IMR-90 (cell line): ENCODE measurements around the gene GPR27. TPM values are rescaled to one million over a fixed set of nuclear protein-coding genes. Genes with fewer than 3 reads are reported as not detected.

Source experiments
- ATAC-seq: fragments of 200-7000 bp; cut with Tn5 transposase; 2 replicates; pipeline ENCODE4 v1.9.1; 2020; ENCODE audit warnings: low read depth, mild to moderate bottlenecking, moderate library complexity
- BruUV-seq: library from RNA; stranded (reverse); fragments of 400-500 nt; replicated peaks from 2 replicates; lab custom pipeline; 2021; lab: Mats Ljungman, UMichigan
- CTCF ChIA-PET: fragments of 300-600 bp; formaldehyde crosslinking; extraction: SDS; loops from one replicate; lab custom pipeline; 2021; ENCODE audit warnings: antibody characterized with exemption; lab: Yijun Ruan, JAX
- POLR2A ChIA-PET: fragments of 300-600 bp; sonication (Branson Sonifier 250); formaldehyde crosslinking; loops from one replicate; lab custom pipeline; 2022; ENCODE audit warnings: antibody characterized with exemption; ENCODE audit not compliant: unreplicated experiment; lab: Charles Lee
- DNase-seq: peaks from one replicate; pipeline ENCODE4 v3.0.0; 2013
- H2AFZ ChIP-seq: replicated peaks from 2 replicates; pipeline ENCODE3; 2013; ENCODE audit warnings: low read length, mild to moderate bottlenecking; ENCODE audit not compliant: poor library complexity
- H2AK5ac ChIP-seq: 2 replicates; pipeline ENCODE4 v1.6.1; 2013; ENCODE audit warnings: low read depth, low read length, inconsistent platforms
- H2AK9ac ChIP-seq: replicated peaks from 2 replicates; pipeline ENCODE3; 2013; ENCODE audit warnings: mild to moderate bottlenecking, low read depth, low read length, moderate library complexity; ENCODE audit not compliant: poor library complexity
- H2BK120ac ChIP-seq: 2 replicates; pipeline ENCODE4 v1.6.1; 2013; ENCODE audit warnings: low read depth, low read length, inconsistent platforms
- H2BK15ac ChIP-seq: 3 replicates; pipeline ENCODE4 v1.6.1; 2013; ENCODE audit warnings: low read depth, low read length, inconsistent platforms
- H2BK20ac ChIP-seq: 2 replicates; pipeline ENCODE4 v1.6.1; 2013; ENCODE audit warnings: low read depth, mild to moderate bottlenecking, inconsistent platforms, low read length, moderate library complexity
- H2BK5ac ChIP-seq: 2 replicates; pipeline ENCODE4 v1.6.1; 2013; ENCODE audit warnings: mild to moderate bottlenecking, low read depth, low read length, inconsistent platforms; ENCODE audit not compliant: poor library complexity, severe bottlenecking
- H3K14ac ChIP-seq: replicated peaks from 2 replicates; pipeline ENCODE4 v1.6.1; 2013; ENCODE audit warnings: low read depth, low read length, inconsistent platforms
- H3K18ac ChIP-seq: 2 replicates; pipeline ENCODE4 v1.6.1; 2013; ENCODE audit warnings: low read depth, low read length, control low read depth
- H3K23ac ChIP-seq: 2 replicates; pipeline ENCODE4 v1.6.1; 2013; ENCODE audit warnings: low read depth, low read length, inconsistent platforms
- H3K27ac ChIP-seq: 2 replicates; pipeline ENCODE4 v1.5.1; 2013; ENCODE audit warnings: mild to moderate bottlenecking, control low read depth, low read length; ENCODE audit not compliant: insufficient read depth
- H3K27me3 ChIP-seq: 2 replicates; pipeline ENCODE4 v1.6.1; 2013; ENCODE audit warnings: low read length; ENCODE audit not compliant: control insufficient read depth, insufficient read depth
- H3K36me3 ChIP-seq: 2 replicates; pipeline ENCODE4 v1.6.1; 2013; ENCODE audit warnings: low read length, mixed read lengths; ENCODE audit not compliant: control insufficient read depth, insufficient read depth
- H3K4ac ChIP-seq: 2 replicates; pipeline ENCODE4 v1.6.1; 2013; ENCODE audit warnings: low read depth, low read length, inconsistent platforms
- H3K4me1 ChIP-seq: 2 replicates; pipeline ENCODE4 v1.6.1; 2013; ENCODE audit warnings: low read length, mixed read lengths; ENCODE audit not compliant: control insufficient read depth, insufficient read depth
- H3K4me2 ChIP-seq: 2 replicates; pipeline ENCODE4 v1.6.1; 2013; ENCODE audit warnings: low read depth, mild to moderate bottlenecking, control low read depth, low read length, moderate library complexity
- H3K4me3 ChIP-seq: 2 replicates; pipeline ENCODE4 v1.5.1; 2013; ENCODE audit warnings: low read depth, mild to moderate bottlenecking, control low read depth, low read length, moderate library complexity; ENCODE audit not compliant: insufficient read depth
- H3K56ac ChIP-seq: 2 replicates; pipeline ENCODE4 v1.6.1; 2013; ENCODE audit warnings: low read length, inconsistent platforms; ENCODE audit not compliant: insufficient read depth; ENCODE audit errors: extremely low read depth
- H3K79me1 ChIP-seq, 2 experiments: 2 replicates each; pipeline ENCODE4 v1.6.1; 2013; ENCODE audit warnings: low read length in 2 of 2, inconsistent platforms in 1 of 2, low read depth in 1 of 2
- H3K9ac ChIP-seq: 2 replicates; pipeline ENCODE4 v1.6.1; 2013; ENCODE audit warnings: low read depth, low read length, control low read depth
- H3K9me1 ChIP-seq: 2 replicates; pipeline ENCODE4 v1.6.1; 2013; ENCODE audit warnings: low read length, inconsistent platforms; ENCODE audit not compliant: insufficient read depth
- H3K9me3 ChIP-seq: 2 replicates; pipeline ENCODE4 v1.6.1; 2013; ENCODE audit warnings: low read length; ENCODE audit not compliant: control insufficient read depth, insufficient read depth
- H4K20me1 ChIP-seq: 2 replicates; pipeline ENCODE4 v1.6.1; 2013; ENCODE audit warnings: low read length, inconsistent platforms; ENCODE audit not compliant: insufficient read depth
- H4K5ac ChIP-seq: 2 replicates; pipeline ENCODE4 v1.6.1; 2013; ENCODE audit warnings: mild to moderate bottlenecking, low read depth, low read length, control low read depth
- H4K8ac ChIP-seq, 2 experiments: 2 replicates each; pipeline ENCODE4 v1.6.1; 2013; ENCODE audit warnings: low read depth in 2 of 2, low read length in 2 of 2, control low read depth in 1 of 2, inconsistent platforms in 1 of 2
- H4K91ac ChIP-seq: 2 replicates; pipeline ENCODE4 v1.6.1; 2013; ENCODE audit warnings: low read depth, low read length, inconsistent platforms; ENCODE audit not compliant: insufficient read depth
- CEBPB ChIP-seq: IDR thresholded peaks from 2 replicates; pipeline ENCODE4 v1.6.1; 2012; ENCODE audit warnings: low read depth, low read length, improper control_type of control experiment
- CTCF ChIP-seq: conservative IDR thresholded peaks from 2 replicates; pipeline ENCODE4 v1.5.1; 2012; ENCODE audit warnings: mild to moderate bottlenecking, low read depth, low read length, improper control_type of control experiment
- ELK1 ChIP-seq: fragments of 150-350 bp; IDR thresholded peaks from 2 replicates; pipeline ENCODE4 v1.6.1; 2016; ENCODE audit warnings: low read depth, mild to moderate bottlenecking, low read length, moderate library complexity, borderline replicate concordance
- MAFK ChIP-seq: IDR thresholded peaks from 2 replicates; pipeline ENCODE4 v1.6.1; 2012; ENCODE audit warnings: low read depth, low read length, improper control_type of control experiment
- MAZ ChIP-seq: IDR thresholded peaks from 2 replicates; pipeline ENCODE4 v1.6.1; 2012; ENCODE audit warnings: low read depth, mild to moderate bottlenecking, low read length, improper control_type of control experiment, moderate library complexity, borderline replicate concordance
- MXI1 ChIP-seq: IDR thresholded peaks from 2 replicates; pipeline ENCODE4 v1.6.1; 2012; ENCODE audit warnings: low read depth, mild to moderate bottlenecking, low read length, moderate library complexity, borderline replicate concordance
- NFE2L2 ChIP-seq: fragments of 150-350 bp; IDR thresholded peaks from 2 replicates; pipeline ENCODE4 v1.6.1; 2016; ENCODE audit warnings: low read depth, mild to moderate bottlenecking, low read length
- POLR2A ChIP-seq: IDR thresholded peaks from 2 replicates; pipeline ENCODE4 v1.6.1; 2012; ENCODE audit warnings: mild to moderate bottlenecking, low read depth, low read length
- RAD21 ChIP-seq: IDR thresholded peaks from 2 replicates; pipeline ENCODE4 v1.6.1; 2012; ENCODE audit warnings: low read length, improper control_type of control experiment
- RCOR1 ChIP-seq: IDR thresholded peaks from 2 replicates; pipeline ENCODE4 v1.6.1; 2012; ENCODE audit warnings: mild to moderate bottlenecking, low read length, improper control_type of control experiment; ENCODE audit not compliant: insufficient replicate concordance
- RFX5 ChIP-seq: IDR thresholded peaks from 2 replicates; pipeline ENCODE4 v1.8.0; 2012; ENCODE audit warnings: low read depth, mild to moderate bottlenecking, low read length, moderate library complexity
- SMC3 ChIP-seq: fragments of 150-350 bp; IDR thresholded peaks from 2 replicates; pipeline ENCODE4 v1.6.1; 2016; ENCODE audit warnings: low read depth, mild to moderate bottlenecking, antibody characterized with exemption, low read length, moderate library complexity
- USF2 ChIP-seq: fragments of 150-350 bp; IDR thresholded peaks from 2 replicates; pipeline ENCODE4 v1.6.1; 2017; ENCODE audit warnings: mild to moderate bottlenecking, antibody characterized with exemption, low read length, low read depth
- WGBS, 2 experiments: methylation state at CpG; one replicate each; pipeline versions ENCODE4 v1.1.5 to v1.1.7; 2013; ENCODE audit warnings: missing lambda C conversion rate in 2 of 2; ENCODE audit not compliant: insufficient read length in 1 of 2; ENCODE audit errors: extremely low coverage in 2 of 2; 5-methylcytosine and 5-hydroxymethylcytosine counted together
- dilution Hi-C: fragments of 300-500 bp; cut with HindIII; formaldehyde crosslinking; loops from one replicate; pipeline ENCODE4 v1.14.3; 2018; ENCODE audit warnings: low sequenced_read_pairs; ENCODE audit not compliant: unreplicated experiment
- in situ Hi-C: fragments of 300-500 bp; cut with MboI; formaldehyde crosslinking; loops from 3 replicates; pipeline ENCODE4 v1.14.3; 2019; ENCODE audit warnings: low sequenced_read_pairs, inconsistent platforms, mixed read lengths
- intact Hi-C: fragments of 100-400 bp; cut with micrococcal nuclease; formaldehyde crosslinking; loops from 2 replicates; pipeline ENCODE4 v1.10.0; 2022
- polyA plus RNA-seq, 3 experiments: library from polyadenylated mRNA; depleted of rRNA; stranded (reverse); fragments of >200 nt; gene quantifications; 2 replicates each; pipeline ENCODE4 v1.2.3, GENCODE V29; 2012; ENCODE audit warnings: low replicate concordance in 1 of 3
- total RNA-seq: library from RNA; depleted of rRNA; stranded (reverse); fragments of >200 nt; gene quantifications from 2 replicates; pipeline ENCODE4 v1.2.3, GENCODE V29; 2012

GPR27 gene
- total and polyA plus RNA-seq, 2 of the 4 experiments (the other 2 are of a cell fraction): not detected

- Histone ChIP-seq H2AK9ac (no peak overlapping the region), H4K5ac (no peak overlapping the region), H2BK5ac (no peak overlapping the region), H3K36me3 (no peaks in the 10 kb centered on the region), H2AFZ (no peak overlapping the region), H3K18ac (no peak overlapping the region), H3K9ac (no peak overlapping the region), H3K4me1 (no peaks in the 10 kb centered on the region), H3K56ac (no peak overlapping the region), H2BK120ac (no peak overlapping the region), H3K9me1 (no peaks in the 10 kb centered on the region), H3K27ac (no peak overlapping the region), H4K8ac (no peak overlapping the region), H3K14ac (no peak overlapping the region), H3K23ac (no peak overlapping the region), H3K4me2 (no peak overlapping the region), H3K4me3 (no peak overlapping the region), H3K9me3 (no peaks in the 10 kb centered on the region), H2AK5ac (no peak overlapping the region), H2BK20ac (no peak overlapping the region), H3K79me1 (no peaks in the 10 kb centered on the region), H3K4ac (no peak overlapping the region), H3K27me3 (peaks cover 10% of the 10 kb centered on the region), H4K91ac (no peak overlapping the region), H4K20me1 (no peaks in the 10 kb centered on the region), H2BK15ac (no peak overlapping the region)
- dilution Hi-C loops: no loop called here
- DNase-seq: no peak
- ChIA-PET CTCF (no interaction called here), POLR2A (no interaction called here)
- TF ChIP-seq USF2 (no peak), POLR2A (no peak), CEBPB (no peak), RCOR1 (no peak), SMC3 (no peak), CTCF (no peak), MAZ (no peak), MAFK (no peak), RAD21 (no peak), RFX5 (no peak), ELK1 (no peak), MXI1 (no peak), NFE2L2 (no peak)
- in situ Hi-C loops: no loop called here
- no CpG with 5 or more reads among the region's 3 CpGs for WGBS, 2 experiments
- intact Hi-C loops: no loop called here
- no peak for ATAC-seq
- no TSS peak for BruUV-seq
Observed at GRCh38 chr3:71796290-71796689, 42.6 kb downstream of the GPR27 start.
